Neural cell (in vitro differentiated cells): ENCODE data around the gene CD80. TPM values are rescaled to one million over a fixed set of nuclear protein-coding genes. Genes with fewer than 3 reads are reported as not detected.

Experiments used
- H2AFZ ChIP-seq: fragments of 200-600, 300-800 bp; sonication (generic), shearing (Covaris generic); 2 replicates; pipeline ENCODE4 v1.6.0; 2014; ENCODE audit warnings: low read depth, mild to moderate bottlenecking, antibody characterized with exemption, low read length, moderate library complexity
- H3F3A ChIP-seq: fragments of 200-600 bp; shearing (Covaris generic); 2 replicates; pipeline ENCODE4 v1.6.1; 2016; ENCODE audit warnings: mild to moderate bottlenecking, moderate library complexity, mixed read lengths, antibody characterized with exemption, low read length; ENCODE audit not compliant: insufficient read depth, poor library complexity, severe bottlenecking
- H3K27ac ChIP-seq: fragments of 200-600, 300-800 bp; sonication (generic), shearing (Covaris generic); 2 replicates; pipeline ENCODE4 v1.5.1; 2014; ENCODE audit warnings: mild to moderate bottlenecking, low read length, moderate library complexity
- H3K27me3 ChIP-seq: fragments of 300-800, 200-600 bp; sonication (generic), shearing (Covaris generic); 2 replicates; pipeline ENCODE4 v1.6.0; 2014; ENCODE audit warnings: mild to moderate bottlenecking, low read depth, low read length, moderate library complexity; ENCODE audit not compliant: insufficient read depth
- H3K36me3 ChIP-seq: fragments of 300-800, 200-600 bp; sonication (generic), shearing (Covaris generic); 2 replicates; pipeline ENCODE4 v1.5.1; 2014; ENCODE audit warnings: mild to moderate bottlenecking, antibody characterized with exemption, low read length, moderate library complexity; ENCODE audit not compliant: insufficient read depth
- H3K4me2 ChIP-seq: fragments of 300-800, 200-600 bp; sonication (generic), shearing (Covaris generic); 2 replicates; pipeline ENCODE4 v1.6.0; 2014; ENCODE audit warnings: mild to moderate bottlenecking, low read length
- H3K4me3 ChIP-seq: fragments of 300-800, 200-600 bp; sonication (generic), shearing (Covaris generic); 2 replicates; pipeline ENCODE4 v1.5.1; 2014; ENCODE audit warnings: mild to moderate bottlenecking, low read length, moderate library complexity
- H3K79me2 ChIP-seq: fragments of 200-600 bp; shearing (Covaris generic); replicated peaks from 2 replicates; pipeline ENCODE4 v1.6.0; 2014; ENCODE audit warnings: mild to moderate bottlenecking, low read length, moderate library complexity; ENCODE audit not compliant: insufficient read depth
- H3K9ac ChIP-seq: fragments of 300-800, 200-600 bp; sonication (generic), shearing (Covaris generic); 2 replicates; pipeline ENCODE4 v1.6.1; 2016; ENCODE audit warnings: mild to moderate bottlenecking, low read length, mixed read lengths
- H3K9me2 ChIP-seq: fragments of 200-600 bp; shearing (Covaris generic); 2 replicates; pipeline ENCODE4 v1.6.1; 2016; ENCODE audit warnings: mild to moderate bottlenecking, low read length, mixed read lengths; ENCODE audit not compliant: insufficient read depth
- H3K9me3 ChIP-seq: fragments of 200-600, 300-800 bp; sonication (generic), shearing (Covaris generic); 2 replicates; pipeline ENCODE4 v1.6.1; 2016; ENCODE audit warnings: mild to moderate bottlenecking, mixed run types, low read length, moderate library complexity, mixed read lengths
- H4K20me1 ChIP-seq: fragments of 200-600 bp; shearing (Covaris generic); 2 replicates; pipeline ENCODE4 v1.6.1; 2016; ENCODE audit warnings: mild to moderate bottlenecking, mixed run types; ENCODE audit not compliant: insufficient read depth
- CTCF ChIP-seq: fragments of 450-650 bp; IDR thresholded peaks from 2 replicates; pipeline ENCODE4 v1.5.1; 2014; ENCODE audit warnings: antibody characterized with exemption, mild to moderate bottlenecking, moderate library complexity; ENCODE audit not compliant: poor library complexity, severe bottlenecking
- EZH2 ChIP-seq: fragments of 200-600, 300-800 bp; shearing (Covaris generic), sonication (generic); IDR thresholded peaks from 2 replicates; pipeline ENCODE4 v1.6.1; 2014; ENCODE audit warnings: antibody characterized with exemption, low read length, borderline replicate concordance, mild to moderate bottlenecking; ENCODE audit not compliant: insufficient read depth, poor library complexity, severe bottlenecking
- POLR2AphosphoS5 ChIP-seq: IDR thresholded peaks from 2 replicates; pipeline ENCODE4 v1.6.1; 2012
- RAD21 ChIP-seq: fragments of 450-650 bp; conservative IDR thresholded peaks from 2 replicates; pipeline ENCODE4 v1.6.1; 2014; ENCODE audit warnings: antibody characterized with exemption, mild to moderate bottlenecking, moderate library complexity
- REST ChIP-seq: IDR thresholded peaks from 2 replicates; pipeline ENCODE4 v1.6.1; 2012; ENCODE audit warnings: borderline replicate concordance
- SMC3 ChIP-seq: fragments of 450-650 bp; conservative IDR thresholded peaks from 2 replicates; pipeline ENCODE4 v1.6.1; 2014; ENCODE audit warnings: antibody characterized with exemption, mild to moderate bottlenecking, moderate library complexity; ENCODE audit not compliant: poor library complexity
- polyA plus RNA-seq: library from polyadenylated mRNA; depleted of rRNA; stranded (reverse); fragments of >200 nt; gene quantifications from 2 replicates; pipeline ENCODE4 v1.2.3, GENCODE V29; 2014

The CD80 gene
- polyA plus RNA-seq, 1 donor from 2014 or later = not detected

GRCh38 chr3:119536757-119537156, 22.7 kb downstream of the CD80 start:
- no peaks in the 10 kb centered on the region for H4K20me1 ChIP-seq
- no peaks in the 10 kb centered on the region for H3K9me2 ChIP-seq
- no peaks in the 10 kb centered on the region for H3K9me3 ChIP-seq
- no peak for TF ChIP-seq POLR2AphosphoS5
- no peak for TF ChIP-seq CTCF
- TF ChIP-seq SMC3 = no peak
- TF ChIP-seq REST = no peak
- no peak for TF ChIP-seq EZH2
- H3K4me2 ChIP-seq = no peak overlapping the region
- no peak overlapping the region for H2AFZ ChIP-seq
- H3K27me3 ChIP-seq = no peaks in the 10 kb centered on the region
- no peak overlapping the region for H3K4me3 ChIP-seq
- no peak overlapping the region for H3K27ac ChIP-seq
- no peaks in the 10 kb centered on the region for H3K36me3 ChIP-seq
- no peak overlapping the region for H3K9ac ChIP-seq
- H3F3A ChIP-seq = no peaks in the 10 kb centered on the region
- H3K79me2 ChIP-seq = no peaks in the 10 kb centered on the region

GRCh38 chr3:119534296-119534695, 25.1 kb downstream of the CD80 start:
- H3K27me3 ChIP-seq = no peaks in the 10 kb centered on the region
- H3K9me3 ChIP-seq = no peaks in the 10 kb centered on the region
- H4K20me1 ChIP-seq = no peaks in the 10 kb centered on the region
- H3F3A ChIP-seq = no peaks in the 10 kb centered on the region
- no peak overlapping the region for H3K4me3 ChIP-seq
- no peak overlapping the region for H3K9ac ChIP-seq
- no peak for TF ChIP-seq EZH2
- TF ChIP-seq RAD21 = no peak
- TF ChIP-seq CTCF = no peak
- no peak for TF ChIP-seq SMC3
- TF ChIP-seq POLR2AphosphoS5 = no peak
- TF ChIP-seq REST = no peak
- no peak overlapping the region for H3K27ac ChIP-seq
- H3K4me2 ChIP-seq = no peak overlapping the region
- no peaks in the 10 kb centered on the region for H3K79me2 ChIP-seq
- H3K9me2 ChIP-seq = no peaks in the 10 kb centered on the region
- H3K36me3 ChIP-seq = no peaks in the 10 kb centered on the region
- H2AFZ ChIP-seq = no peak overlapping the region
